ENCODE data around the gene ASTN2.

ASTN2 gene

DNA sequence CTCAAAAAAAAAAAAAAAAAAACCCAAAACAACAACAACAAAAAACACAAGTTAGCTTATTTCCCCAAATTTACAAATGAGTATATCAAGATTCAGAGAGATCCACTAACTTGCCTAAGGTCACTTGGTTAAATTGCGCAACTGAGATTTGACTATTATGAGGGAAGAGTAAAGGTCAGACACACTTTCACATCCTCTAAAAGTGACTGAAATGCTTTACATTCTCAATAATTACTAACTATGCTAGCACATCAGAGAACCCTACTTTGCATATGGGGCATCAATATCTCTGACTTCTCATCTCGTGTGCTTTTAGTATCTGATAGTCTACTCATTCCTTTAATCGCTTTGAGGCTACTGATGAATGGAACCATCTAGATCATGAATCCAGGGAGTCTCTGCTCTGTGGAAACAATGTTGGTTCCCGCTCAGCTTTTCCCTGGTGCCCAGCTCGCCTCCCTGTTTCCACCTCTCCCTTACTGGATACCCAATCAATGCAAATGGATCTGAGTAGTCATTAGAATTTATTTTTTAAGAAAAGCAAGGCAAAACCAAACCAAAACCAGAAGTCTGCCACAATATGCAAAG, 909.9 kb downstream of the ASTN2 start:
- no peak for DNase-seq (ENCODE audit: low spot score)

DNA sequence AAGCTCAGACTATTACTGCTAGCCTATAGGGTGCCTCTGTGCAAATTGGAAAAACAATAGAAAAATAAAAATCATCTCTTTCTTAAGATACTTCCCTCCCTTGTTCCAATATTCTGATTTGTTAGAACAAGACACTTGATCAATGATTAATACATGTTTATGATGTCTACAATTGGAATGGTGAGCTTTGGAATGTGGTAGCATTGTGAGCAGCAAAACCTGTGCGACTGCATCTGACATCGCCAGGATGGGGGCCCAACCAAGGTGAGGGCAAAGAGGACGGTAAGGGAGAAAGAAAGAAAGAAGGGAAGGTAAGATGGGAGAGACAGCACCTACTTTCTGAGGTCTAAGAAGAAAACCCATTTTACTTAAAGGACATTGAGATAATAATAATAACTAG, 910.8 kb downstream of the ASTN2 start:
- no peak for DNase-seq (ENCODE audit: low spot score)

DNA sequence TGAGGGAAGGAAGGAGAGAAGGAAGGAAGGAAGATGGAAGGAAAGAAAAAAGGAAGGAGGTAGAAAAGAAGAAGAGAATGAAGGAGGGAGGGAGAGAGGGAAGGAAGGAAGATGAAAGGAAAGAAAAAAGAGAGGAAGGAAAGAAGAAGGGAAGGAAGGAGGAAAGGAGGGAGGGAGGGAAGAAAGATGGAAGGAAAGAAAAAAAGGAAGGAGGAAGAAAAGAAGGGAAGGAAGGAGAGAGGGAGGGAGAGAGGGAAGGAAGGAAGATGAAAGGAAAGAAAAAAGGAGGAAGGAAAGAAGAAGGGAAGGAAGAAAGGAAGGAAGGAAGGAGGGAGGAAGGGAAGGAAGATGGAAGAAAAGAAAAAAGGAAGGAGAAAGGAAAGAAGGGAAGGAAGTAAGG, 912.1 kb downstream of the ASTN2 start:
- DNase-seq (ENCODE audit: low spot score), result no peak

DNA sequence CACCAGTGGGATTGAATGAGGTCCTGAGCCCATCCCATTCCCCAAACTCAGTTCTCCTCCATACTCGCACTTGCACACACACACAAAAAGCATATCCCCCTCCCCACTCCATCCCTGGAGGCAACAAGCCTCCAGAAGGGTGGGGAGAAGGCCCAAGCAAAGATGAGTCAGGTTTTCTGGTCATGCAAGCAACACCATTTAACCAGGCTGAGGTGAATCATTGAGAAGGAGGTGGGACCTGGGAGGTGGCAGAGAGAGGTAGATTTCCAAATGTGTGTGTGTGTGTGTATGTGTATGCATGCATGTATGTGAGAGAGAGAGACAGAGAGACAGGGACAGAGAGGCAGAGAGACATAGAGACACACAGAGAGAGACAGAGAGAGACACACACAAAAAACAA, 913.0 kb downstream of the ASTN2 start:
- DNase-seq (ENCODE audit: low spot score), result no peak

DNA sequence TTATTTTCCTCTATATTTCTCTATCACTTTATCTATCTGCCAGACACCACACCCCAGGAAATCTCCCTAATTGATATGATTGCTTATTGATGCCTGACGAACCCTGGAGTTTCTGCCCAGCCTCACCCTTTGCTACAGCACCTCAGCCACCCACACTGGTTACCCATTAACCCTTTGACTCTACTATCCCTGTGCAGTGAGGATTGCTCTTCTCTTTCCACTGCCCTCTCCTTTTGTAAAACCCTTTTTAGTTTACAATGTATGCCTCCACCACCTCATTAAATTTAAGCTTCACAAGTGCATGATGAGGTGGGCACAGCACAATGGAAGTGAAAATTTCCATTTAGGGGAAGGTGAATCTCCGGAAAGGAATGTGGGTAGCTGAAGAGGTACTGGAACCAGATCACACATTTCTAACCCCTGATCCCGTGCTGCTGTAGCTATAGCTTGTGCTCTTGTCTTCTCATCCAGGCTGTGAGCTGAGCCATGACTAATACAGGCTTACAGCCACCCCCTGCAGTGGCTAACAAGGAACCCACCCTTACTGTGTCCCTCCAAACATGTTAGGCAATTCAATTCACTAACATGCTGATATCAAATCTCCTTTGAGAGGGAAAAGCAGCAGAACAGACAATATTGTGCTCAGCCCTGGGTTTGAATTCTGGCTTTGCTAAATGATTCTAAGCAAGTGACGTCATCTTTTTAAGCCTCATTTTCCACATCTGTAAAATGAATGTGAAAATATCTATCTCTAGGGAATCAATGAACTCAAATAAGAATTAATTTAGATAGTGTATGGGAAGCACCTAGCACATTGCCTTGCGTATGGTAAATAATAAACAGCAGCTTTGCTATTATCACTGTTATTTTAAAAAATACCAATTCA, 914.6 kb downstream of the ASTN2 start:
- no peak for DNase-seq (ENCODE audit: low spot score)

DNA sequence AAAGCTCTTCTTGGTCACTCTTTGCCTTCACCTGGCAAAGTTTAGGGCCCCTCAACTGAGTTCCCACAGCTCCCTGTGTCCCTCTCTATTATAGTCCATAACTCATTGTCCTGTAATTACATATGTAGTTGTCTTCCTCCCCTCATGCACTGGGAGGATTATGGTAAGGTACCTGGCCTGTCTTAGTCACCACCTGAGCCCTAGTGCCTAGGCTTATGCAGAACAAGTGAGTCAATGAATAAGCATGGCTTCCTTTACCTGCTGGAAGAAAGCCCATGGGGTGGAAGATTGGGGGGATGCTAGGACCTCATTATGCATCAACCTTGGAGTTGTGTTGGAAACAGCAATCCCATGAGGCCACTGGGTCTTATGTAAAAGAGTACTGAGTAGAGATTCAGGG, 915.4 kb downstream of the ASTN2 start:
- DNase-seq (ENCODE audit: low spot score), result no peak

DNA sequence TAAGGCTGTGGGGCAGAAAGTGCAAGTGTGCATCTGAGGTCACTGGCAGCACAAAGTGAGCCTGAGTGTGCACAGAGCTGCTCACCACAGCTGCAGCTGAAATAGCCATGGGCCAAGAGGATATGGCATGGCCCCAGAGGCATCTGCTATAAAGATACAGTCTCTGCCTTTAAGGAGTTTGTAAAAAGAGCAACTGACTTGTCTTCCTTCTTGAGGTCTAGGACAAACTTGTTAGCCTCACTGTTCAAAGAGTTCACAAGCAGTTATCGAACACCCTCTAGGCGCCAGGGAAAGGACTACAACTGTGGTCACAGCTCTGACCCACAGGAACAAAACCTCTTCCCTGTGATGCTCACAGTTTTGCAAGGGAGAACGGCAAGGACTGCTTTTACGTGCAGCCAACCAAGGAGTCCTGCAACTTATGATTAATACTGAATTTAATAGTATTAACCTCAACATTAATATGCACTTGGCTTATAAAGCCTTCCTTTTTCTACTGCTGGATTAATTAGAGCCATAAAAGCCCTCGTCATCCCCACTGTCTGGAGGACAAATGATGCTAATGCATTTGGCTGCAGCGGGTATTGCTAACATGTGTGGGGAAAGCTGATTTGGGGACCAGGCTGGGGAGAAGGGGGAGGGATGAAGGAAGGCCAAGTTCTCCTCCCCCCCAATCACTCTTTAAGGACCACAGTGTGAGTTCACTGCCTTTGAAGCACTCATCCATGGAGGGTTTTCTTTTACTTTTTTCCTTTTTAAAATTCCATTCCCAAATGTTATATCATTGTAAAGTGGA, 917.6 kb downstream of the ASTN2 start:
- no peak for DNase-seq (ENCODE audit: low spot score)

DNA sequence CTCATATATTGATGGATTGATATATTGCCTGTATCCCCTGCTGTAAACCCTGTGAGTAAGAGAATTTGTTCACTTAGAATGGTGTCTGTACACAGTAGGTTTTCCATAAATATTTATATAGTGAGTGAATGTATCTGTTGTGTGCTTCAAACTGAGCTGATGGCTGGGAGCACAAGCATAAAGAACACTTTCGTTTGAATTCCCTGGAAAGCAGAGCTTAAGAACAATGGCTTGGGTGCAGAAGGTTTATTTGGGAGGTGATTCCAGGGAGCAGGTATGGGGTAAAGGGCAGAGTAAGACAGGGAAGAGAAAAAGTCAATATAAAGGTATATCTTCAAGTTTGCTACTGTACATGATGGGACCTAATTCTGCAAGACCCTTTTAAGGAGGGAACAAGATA, 918.7 kb downstream of the ASTN2 start:
- no peak for DNase-seq (ENCODE audit: low spot score)

DNA sequence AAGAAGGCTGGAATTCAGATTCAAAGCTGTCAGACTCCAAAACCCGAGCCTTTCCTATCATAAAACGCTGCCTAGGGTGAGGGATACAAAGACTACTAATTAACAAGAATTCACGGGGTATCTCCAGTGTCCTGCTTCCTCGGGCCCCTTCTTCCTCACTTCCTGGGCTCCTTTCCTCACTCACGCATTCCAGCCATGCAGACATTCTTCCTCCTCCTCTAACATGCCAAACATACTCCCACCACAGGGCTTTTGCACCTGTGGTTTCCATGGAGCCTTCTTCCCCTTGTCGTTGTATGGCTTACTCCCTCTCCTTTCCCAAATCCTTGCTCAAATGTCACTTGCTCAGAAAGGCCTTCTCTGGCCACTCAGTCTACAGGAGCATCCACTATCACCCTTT, 919.1 kb downstream of the ASTN2 start:
- DNase-seq (ENCODE audit: low spot score), result no peak

DNA sequence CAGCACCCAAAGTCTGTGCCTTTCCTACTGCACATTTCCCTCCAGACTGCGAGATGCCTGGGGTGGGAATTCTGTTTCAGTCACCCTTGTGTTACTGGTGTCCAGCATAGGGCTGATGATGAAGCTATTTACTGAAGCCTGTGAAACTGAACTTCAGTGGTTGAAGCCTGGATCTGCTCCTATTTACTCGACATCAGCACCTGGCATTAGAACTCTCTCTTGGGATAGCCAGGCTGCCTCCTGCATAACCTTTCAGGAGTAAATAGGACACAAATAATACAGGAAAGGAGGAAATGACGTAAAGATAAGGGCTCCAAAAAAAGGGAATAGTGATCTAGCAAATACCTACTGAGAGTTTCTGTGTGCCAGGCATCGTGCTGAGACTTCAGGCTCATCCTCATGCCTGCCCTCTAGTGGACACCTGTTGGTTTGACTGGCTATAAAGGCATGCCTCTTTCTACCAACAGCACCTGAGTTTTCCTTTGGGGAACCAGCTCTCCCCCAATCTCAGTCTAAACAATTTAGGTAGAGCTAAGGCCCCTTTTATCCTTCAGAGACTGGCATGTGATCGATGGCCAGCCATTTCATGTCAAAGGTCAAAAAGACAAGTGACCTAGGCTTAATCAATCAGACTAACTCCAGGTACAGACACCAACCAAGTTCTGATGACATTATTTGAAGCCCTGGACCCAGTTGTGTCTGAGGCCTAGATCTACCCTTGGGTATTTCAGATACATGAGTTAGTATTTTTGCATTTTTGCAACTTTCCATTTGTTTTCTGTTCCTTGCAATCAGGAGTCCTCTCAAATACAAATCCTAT, 919.8 kb downstream of the ASTN2 start:
- no peak for DNase-seq (ENCODE audit: low spot score)

DNA sequence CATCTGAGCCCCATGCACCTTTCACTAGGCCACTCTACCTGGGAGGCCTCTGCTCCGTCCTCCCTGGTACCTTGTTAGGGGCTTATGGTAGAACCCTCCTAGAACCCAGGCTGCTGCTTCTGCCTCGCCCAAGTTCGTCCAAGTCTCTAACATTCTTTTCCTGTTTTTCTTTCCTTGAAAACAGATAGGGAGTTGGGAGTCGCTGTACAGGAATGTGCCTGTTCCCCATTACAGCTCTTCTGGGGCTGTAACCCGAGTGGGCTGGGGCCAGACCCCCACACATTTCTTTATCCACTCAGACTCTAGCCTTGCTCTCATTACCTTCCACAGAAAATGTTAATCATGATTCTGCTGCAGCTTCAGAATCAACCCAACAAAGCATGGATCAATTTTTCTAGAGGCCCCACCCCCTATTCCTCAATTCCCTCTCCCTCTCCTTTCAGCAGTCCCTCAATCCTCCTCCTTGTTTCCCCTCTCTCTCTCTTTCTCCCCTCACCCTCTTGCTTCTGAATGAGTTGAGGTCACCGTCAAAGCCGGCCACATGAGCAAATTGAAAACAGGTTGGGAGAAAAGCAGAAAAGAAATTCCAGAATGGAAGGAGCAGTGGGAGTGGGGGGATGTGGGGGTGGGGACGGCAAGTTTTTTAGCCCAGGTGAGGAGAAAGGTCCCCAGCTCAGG, 921.5 kb downstream of the ASTN2 start:
- no peak for DNase-seq (ENCODE audit: low spot score)

DNA sequence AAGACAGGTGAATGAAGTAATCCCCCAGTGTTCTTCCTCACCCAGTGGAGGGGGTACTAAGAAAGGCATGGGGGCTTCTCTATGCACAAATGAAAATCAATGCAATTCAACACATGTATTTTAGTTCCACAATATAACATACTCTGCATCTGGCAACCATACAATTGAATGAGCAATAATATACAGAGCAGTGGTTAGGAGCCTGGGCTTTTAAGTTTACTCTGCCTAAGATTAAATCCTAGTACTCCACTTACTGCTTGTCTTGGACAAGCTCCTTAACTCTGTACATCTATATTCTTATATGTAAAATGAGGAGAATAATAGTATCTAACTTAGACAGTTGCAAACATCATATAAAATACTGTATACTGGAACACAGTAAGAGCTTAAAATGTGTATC, 923.2 kb downstream of the ASTN2 start:
- no peak for DNase-seq (ENCODE audit: low spot score)

DNA sequence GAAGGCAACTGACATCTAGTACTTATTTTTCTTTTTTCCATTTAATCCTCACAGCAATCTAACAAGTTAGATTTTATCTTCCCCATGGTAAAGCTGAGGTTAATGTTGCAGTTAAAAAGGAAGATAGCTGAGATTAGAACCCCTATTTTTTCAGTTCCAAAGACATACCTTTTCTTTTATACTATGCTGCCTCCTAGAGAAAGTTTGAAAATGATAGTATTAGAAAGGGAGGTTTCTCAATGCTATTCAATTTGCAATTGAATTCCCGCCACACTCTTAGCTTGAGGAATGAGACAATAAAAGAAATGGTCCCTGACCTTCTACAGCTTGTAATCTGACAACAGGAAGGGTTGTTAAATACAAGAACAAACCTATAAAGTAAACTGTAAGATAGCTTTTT, 923.6 kb downstream of the ASTN2 start:
- DNase-seq (ENCODE audit: low spot score), result no peak

DNA sequence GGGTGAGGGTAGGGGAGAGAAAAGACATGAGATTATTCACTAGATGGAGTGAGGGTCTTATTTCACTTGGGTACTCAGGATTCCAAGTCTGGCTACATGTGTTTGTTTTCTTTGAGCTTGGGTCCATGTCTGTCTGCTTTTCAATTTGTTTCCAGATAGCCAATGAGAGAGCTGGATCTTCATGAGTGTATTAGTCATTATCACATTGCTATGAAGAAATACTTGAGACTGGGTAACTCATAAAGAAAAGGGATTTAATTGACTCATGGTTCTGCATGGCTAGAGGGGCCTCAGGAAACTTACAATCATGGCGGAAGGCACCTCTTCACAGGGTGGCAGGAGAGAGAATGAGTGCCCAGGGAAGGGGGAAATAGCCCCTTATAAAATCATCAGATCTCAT, 924.5 kb downstream of the ASTN2 start:
- no peak for DNase-seq (ENCODE audit: low spot score)

DNA sequence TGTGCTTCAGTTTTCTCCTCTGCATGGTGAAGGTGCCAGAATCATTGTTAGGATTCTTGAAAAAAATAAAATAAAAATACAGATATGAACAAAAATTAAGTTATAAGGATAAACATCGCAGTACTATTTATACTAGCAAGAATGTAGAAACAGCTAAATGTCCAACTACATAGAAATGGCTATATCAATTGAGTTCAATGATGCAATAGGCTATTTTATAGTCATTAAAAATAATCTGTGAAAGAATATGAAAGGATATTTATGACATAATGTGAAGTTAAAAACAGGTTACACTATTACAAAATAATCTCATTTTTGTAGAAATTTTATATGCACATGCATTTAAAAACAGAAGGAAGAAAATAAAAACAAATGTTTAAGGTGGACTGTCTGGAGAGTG, 926.5 kb downstream of the ASTN2 start:
- no peak for DNase-seq (ENCODE audit: low spot score)

DNA sequence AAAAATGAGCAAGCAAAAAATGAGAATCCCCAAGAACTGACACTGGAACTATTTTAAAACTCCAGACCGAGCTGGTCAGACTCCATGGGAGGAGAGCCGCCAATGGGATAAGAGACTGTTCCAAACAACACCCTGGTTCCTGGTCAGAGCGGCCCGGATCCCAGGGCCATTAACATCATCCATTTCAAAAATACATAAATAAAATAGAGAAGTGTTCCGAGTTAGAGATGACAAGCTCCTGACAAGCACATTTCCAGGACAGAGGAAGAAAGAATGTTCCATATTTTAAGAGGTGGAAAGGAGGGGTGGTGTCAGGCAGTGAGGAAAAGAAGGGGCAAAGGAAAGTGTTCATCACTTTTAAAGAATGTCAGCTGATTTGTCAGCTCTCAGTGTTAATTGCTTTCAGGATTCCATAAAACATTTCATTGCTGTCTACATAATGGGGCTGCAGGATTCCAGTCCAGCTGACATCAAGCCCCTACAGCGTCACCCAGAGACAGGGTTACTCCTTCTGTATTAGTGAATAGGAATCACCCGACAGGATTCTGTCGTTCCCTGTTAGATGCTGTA, 930.3 kb downstream of the ASTN2 start:
- no peak for DNase-seq (ENCODE audit: low spot score)

DNA sequence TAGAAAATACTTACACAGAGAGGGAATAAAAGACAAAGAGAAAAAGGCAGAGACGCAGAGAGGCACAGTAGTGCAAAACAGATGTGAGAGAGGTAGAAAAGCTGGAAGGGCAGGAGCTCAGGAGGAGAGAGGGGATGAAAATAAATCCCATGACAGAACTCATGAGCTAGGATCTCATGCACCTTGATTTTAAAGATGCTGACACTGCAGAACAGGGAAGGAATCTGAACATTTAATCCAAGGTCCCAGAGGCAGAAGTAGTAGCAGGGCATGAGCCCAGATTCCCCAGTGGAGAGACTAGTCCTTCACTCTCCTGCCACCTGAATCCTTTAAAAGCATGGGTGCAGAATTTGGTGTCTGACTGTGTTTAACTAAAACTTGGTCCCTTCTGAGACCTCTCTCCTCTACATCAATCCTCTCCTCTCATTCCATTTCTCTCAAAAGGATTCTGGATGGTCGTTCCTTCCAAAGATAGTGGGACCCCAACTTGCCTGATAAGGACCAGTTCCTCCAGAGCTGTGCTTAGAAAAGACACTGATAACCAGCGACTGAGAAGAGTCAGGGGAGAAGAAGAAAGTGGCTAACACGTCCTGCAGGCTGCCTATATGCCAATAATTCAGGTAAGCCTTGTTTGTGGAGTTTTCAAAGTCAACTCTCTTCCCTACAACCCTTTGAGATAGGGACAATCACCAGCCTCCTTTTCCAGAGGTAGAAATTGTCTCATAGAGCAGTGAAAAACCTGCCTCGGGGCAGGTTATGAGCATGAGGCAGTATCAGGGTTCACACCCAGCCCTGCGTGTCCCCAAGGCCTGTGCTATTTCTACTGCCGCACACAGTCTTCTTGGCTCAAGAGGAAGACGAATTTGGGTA, 931.0 kb downstream of the ASTN2 start:
- no peak for DNase-seq (ENCODE audit: low spot score)

DNA sequence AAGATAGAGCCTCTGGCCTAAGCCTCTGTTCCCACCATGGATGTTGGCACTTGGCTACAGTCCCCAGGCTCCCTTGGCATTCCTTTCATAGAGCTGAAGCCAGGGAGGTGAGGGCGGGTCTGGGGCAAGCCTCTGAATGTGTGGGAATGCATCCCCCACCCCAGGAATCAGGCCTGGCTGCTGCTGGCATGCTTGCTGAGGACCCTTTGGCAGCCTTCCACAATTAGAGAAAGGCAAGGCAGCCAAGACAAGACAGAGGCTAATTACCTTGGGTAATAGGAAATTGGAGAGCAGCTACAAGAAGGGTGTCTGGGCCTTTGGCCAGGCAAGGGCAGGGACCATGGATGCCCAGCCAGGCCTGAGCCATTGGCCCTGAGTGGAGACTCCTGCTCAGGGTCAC, 932.1 kb downstream of the ASTN2 start:
- no peak for DNase-seq (ENCODE audit: low spot score)

DNA sequence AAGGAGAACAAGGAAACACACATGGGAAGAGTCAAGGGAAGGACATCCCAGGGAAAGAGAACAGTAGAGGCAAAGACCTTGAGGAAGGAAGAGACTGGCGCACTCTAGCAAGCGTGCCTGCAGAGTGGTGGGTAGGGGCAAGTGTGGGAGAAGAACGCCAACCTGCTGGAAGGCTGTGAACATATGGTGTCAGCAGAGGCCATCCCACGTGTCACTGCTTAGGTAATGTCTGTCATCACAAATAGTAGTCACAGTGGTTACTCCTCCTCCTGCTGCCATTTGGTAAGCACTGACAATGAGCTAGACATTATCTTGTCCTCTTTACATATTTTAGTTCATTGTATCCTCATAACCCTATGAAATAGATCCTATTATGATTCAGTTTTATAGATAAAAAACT, 934.2 kb downstream of the ASTN2 start:
- no peak for DNase-seq (ENCODE audit: low spot score)

DNA sequence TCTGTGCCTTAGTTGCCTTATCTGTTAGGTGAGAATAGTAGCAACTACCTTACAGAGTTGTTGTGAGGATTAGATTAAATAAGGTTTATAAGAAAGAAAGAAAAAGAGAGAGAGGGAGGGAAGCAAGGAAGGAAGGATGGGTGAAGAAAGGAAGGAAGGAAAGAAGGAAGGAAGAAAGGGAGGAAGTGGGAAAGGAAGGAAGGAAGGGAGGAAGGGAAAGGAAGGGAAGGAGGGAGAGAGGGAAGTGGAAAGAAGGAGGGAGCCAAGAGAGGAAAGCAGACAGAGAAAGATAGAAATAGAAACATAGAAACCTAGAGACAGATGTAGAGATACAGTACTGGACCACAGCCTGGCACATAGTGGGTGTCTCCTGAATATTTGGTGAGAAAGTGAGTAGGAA, 934.9 kb downstream of the ASTN2 start:
- no peak for DNase-seq (ENCODE audit: low spot score)
